Rectal smooth muscle tissue (tissue), 1 donor: ENCODE data around the gene TLR6.
A peak's percentile ranks its signal among the peaks of the same experiment; 100 is the strongest.

Experiments
- H3K27ac ChIP-seq: one replicate; pipeline ENCODE4 v1.7.0; 2013; ENCODE audit warnings: low read depth, low read length, inconsistent platforms
- H3K27me3 ChIP-seq: one replicate; pipeline ENCODE4 v1.7.0; 2013; ENCODE audit warnings: low read length; ENCODE audit not compliant: control insufficient read depth, insufficient read depth
- H3K36me3 ChIP-seq: one replicate; pipeline ENCODE4 v1.7.0; 2013; ENCODE audit warnings: low read length; ENCODE audit not compliant: control insufficient read depth, insufficient read depth
- H3K4me1 ChIP-seq: one replicate; pipeline ENCODE4 v1.7.0; 2013; ENCODE audit warnings: low read length; ENCODE audit not compliant: control insufficient read depth, insufficient read depth
- H3K4me3 ChIP-seq: one replicate; pipeline ENCODE4 v1.7.0; 2013; ENCODE audit warnings: low read length
- H3K9ac ChIP-seq: one replicate; pipeline ENCODE4 v1.7.0; 2013; ENCODE audit warnings: low read length

TLR6 gene

GRCh38 chr4:38856524-38857337 lies at the start of gene TLR6:
Gene TLR6 (minus strand): TSS chr4:38856817. CDS start chr4:38829473, 27,344 bp downstream.
- Histone ChIP-seq H3K4me1 (no peaks in the 10 kb centered on the region), H3K27ac (peak within 1 kb of the TSS; percentile 30), H3K9ac (no peak within 1 kb of the TSS), H3K36me3 (no peaks in the 10 kb centered on the region), H3K27me3 (no peaks in the 10 kb centered on the region), H3K4me3 (peak within 1 kb of the TSS; percentile 26)

- peak overlapping the region; percentile 62 for H3K27ac ChIP-seq
These were observed 49.2 kb upstream of the TLR6 start for GRCh38 chr4:38905652-38906385.

GRCh38 chr4:38904682-38905081 lies 48.1 kb upstream of the TLR6 start:
- peaks cover 15% of the 10 kb centered on the region for H3K4me1 ChIP-seq
- H3K27me3 ChIP-seq = no peaks in the 10 kb centered on the region
- H3K27ac ChIP-seq = peak overlapping the region; percentile 34
- H3K4me3 ChIP-seq = no peak overlapping the region
- H3K36me3 ChIP-seq = peaks cover 12% of the 10 kb centered on the region
- no peak overlapping the region for H3K9ac ChIP-seq

More at GRCh38 chr4:38905652-38906385, 49.2 kb upstream of the TLR6 start:
- H3K27me3 ChIP-seq = no peaks in the 10 kb centered on the region
- peaks cover 20% of the 10 kb centered on the region for H3K36me3 ChIP-seq
- no peak overlapping the region for H3K9ac ChIP-seq
- H3K4me3 ChIP-seq = no peak overlapping the region
- H3K4me1 ChIP-seq = peaks cover 15% of the 10 kb centered on the region

- H3K9ac ChIP-seq = no peak overlapping the region
- H3K27ac ChIP-seq = peak overlapping the region; percentile 51
- no peak overlapping the region for H3K4me3 ChIP-seq
- peaks cover 15% of the 10 kb centered on the region for H3K4me1 ChIP-seq
- H3K27me3 ChIP-seq = no peaks in the 10 kb centered on the region
- H3K36me3 ChIP-seq = peaks cover 9% of the 10 kb centered on the region
These were observed 47.6 kb upstream of the TLR6 start for GRCh38 chr4:38904090-38904666.

- Histone ChIP-seq H3K36me3 (peaks cover 10% of the 10 kb centered on the region), H3K9ac (no peak overlapping the region), H3K27ac (no peak overlapping the region), H3K27me3 (no peaks in the 10 kb centered on the region), H3K4me1 (peaks cover 15% of the 10 kb centered on the region), H3K4me3 (no peak overlapping the region)
These were observed 46.1 kb upstream of the TLR6 start for GRCh38 chr4:38902695-38903094.

- no peak overlapping the region for H3K27ac ChIP-seq
- H3K27me3 ChIP-seq = no peaks in the 10 kb centered on the region
- H3K4me1 ChIP-seq = peaks cover 15% of the 10 kb centered on the region
- H3K36me3 ChIP-seq = peaks cover 10% of the 10 kb centered on the region
- H3K9ac ChIP-seq = no peak overlapping the region
- no peak overlapping the region for H3K4me3 ChIP-seq
These were observed 45.6 kb upstream of the TLR6 start for GRCh38 chr4:38902221-38902620.

- Histone ChIP-seq H3K27ac (no peak overlapping the region), H3K9ac (no peak overlapping the region), H3K4me3 (no peak overlapping the region), H3K36me3 (peaks cover 6% of the 10 kb centered on the region), H3K27me3 (no peaks in the 10 kb centered on the region), H3K4me1 (peaks cover 3% of the 10 kb centered on the region)
These were observed 41.6 kb upstream of the TLR6 start for GRCh38 chr4:38898245-38898644.

GRCh38 chr4:38896940-38897339 lies 40.3 kb upstream of the TLR6 start:
- no peak overlapping the region for H3K4me3 ChIP-seq
- no peaks in the 10 kb centered on the region for H3K27me3 ChIP-seq
- peaks cover 6% of the 10 kb centered on the region for H3K36me3 ChIP-seq
- no peak overlapping the region for H3K27ac ChIP-seq
- no peaks in the 10 kb centered on the region for H3K4me1 ChIP-seq
- H3K9ac ChIP-seq = no peak overlapping the region

- Histone ChIP-seq H3K27ac (no peak overlapping the region), H3K9ac (no peak overlapping the region), H3K4me3 (no peak overlapping the region), H3K4me1 (peaks cover 6% of the 10 kb centered on the region), H3K36me3 (peaks cover 6% of the 10 kb centered on the region), H3K27me3 (no peaks in the 10 kb centered on the region)
These were observed 37.8 kb upstream of the TLR6 start for GRCh38 chr4:38894322-38894982.

- Histone ChIP-seq H3K4me3 (no peak overlapping the region), H3K27ac (no peak overlapping the region), H3K36me3 (peaks cover 2% of the 10 kb centered on the region), H3K9ac (no peak overlapping the region), H3K4me1 (peaks cover 11% of the 10 kb centered on the region), H3K27me3 (no peaks in the 10 kb centered on the region)
These were observed 34.7 kb upstream of the TLR6 start for GRCh38 chr4:38891051-38891983.

- Histone ChIP-seq H3K4me3 (no peak overlapping the region), H3K36me3 (peaks cover 2% of the 10 kb centered on the region), H3K27ac (peak overlapping the region; percentile 36), H3K9ac (no peak overlapping the region), H3K4me1 (peaks cover 11% of the 10 kb centered on the region), H3K27me3 (no peaks in the 10 kb centered on the region)
These were observed 32.5 kb upstream of the TLR6 start for GRCh38 chr4:38889143-38889542.
